ENCODE measurements around the gene ITPKC. TPM values are rescaled to one million over a fixed set of nuclear protein-coding genes. Genes with fewer than 3 reads are reported as not detected.

Gene ITPKC
- total and polyA plus RNA-seq, 9 of the 15 experiments (the other 6 are each of a cell fraction or from before 2014, with no cell fraction given): 0.08 to 9.3 (median 5.8) TPM

- peak in 1 of 2 experiments; percentile 6; a peak in 1 of 4 replicates for TF ChIP-seq SIN3A (IDR thresholded peaks at IDR 0.05; ENCODE audit: borderline replicate concordance in 2 of 2, control insufficient read depth in 1 of 2, low read depth in 2 of 2, low read length in 2 of 2)
- TF ChIP-seq, protein P1, sequence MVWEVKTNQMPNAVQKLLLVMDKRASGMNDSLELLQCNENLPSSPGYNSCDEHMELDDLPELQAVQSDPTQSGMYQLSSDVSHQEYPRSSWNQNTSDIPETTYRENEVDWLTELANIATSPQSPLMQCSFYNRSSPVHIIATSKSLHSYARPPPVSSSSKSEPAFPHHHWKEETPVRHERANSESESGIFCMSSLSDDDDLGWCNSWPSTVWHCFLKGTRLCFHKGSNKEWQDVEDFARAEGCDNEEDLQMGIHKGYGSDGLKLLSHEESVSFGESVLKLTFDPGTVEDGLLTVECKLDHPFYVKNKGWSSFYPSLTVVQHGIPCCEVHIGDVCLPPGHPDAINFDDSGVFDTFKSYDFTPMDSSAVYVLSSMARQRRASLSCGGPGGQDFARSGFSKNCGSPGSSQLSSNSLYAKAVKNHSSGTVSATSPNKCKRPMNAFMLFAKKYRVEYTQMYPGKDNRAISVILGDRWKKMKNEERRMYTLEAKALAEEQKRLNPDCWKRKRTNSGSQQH (CRISPR knock-in tag; IDR thresholded peaks at IDR 0.05): no peak
- no peak for TF ChIP-seq NUFIP1 (IDR thresholded peaks at IDR 0.05; ENCODE audit: partially characterized antibody)
- no peak for TF ChIP-seq SRSF9 (IDR thresholded peaks at IDR 0.05; ENCODE audit: borderline replicate concordance, low read depth, low read length)
- TF ChIP-seq ZFX (CRISPR knock-in tag; IDR thresholded peaks at IDR 0.05): 0 out of 2 replicates have a peak, but pooled peaks have one; percentile 7
- TF ChIP-seq ZNF263 (CRISPR knock-in tag; IDR thresholded peaks at IDR 0.05; ENCODE audit: borderline replicate concordance): 0 out of 2 replicates have a peak, but pooled peaks have one; percentile 32
- no peak for TF ChIP-seq EZH2 (IDR thresholded peaks at IDR 0.05; ENCODE audit: borderline replicate concordance, low read depth, low read length)
- peak; percentile 95 for TF ChIP-seq ZNF316 (IDR thresholded peaks at IDR 0.05)
- no peak for TF ChIP-seq ZBTB34 (CRISPR knock-in tag; IDR thresholded peaks at IDR 0.05)
- no peak for TF ChIP-seq RNF2 (IDR thresholded peaks at IDR 0.05)
- no peak for TF ChIP-seq ZSCAN29 (IDR thresholded peaks at IDR 0.05)
- TF ChIP-seq ZNF76 (CRISPR knock-in tag; IDR thresholded peaks at IDR 0.05; ENCODE audit: borderline replicate concordance): no peak
- TF ChIP-seq CCAR2 (IDR thresholded peaks at IDR 0.05; ENCODE audit: low read depth, low read length): no peak
- no peak for TF ChIP-seq ZNF408 (CRISPR knock-in tag; IDR thresholded peaks at IDR 0.05; ENCODE audit: low read depth)
- peak; percentile 36 for TF ChIP-seq ZFP36 (IDR thresholded peaks at IDR 0.05; ENCODE audit: low read depth, low read length, partially characterized antibody)
- peak; percentile 61 for TF ChIP-seq MAFF (IDR thresholded peaks at IDR 0.05; ENCODE audit: low read length)
- no peak for TF ChIP-seq POLR2B (IDR thresholded peaks at IDR 0.05; ENCODE audit: low read depth, partially characterized antibody)
Measured at GRCh38 chr19:40717880-40718773, 1.2 kb downstream of the ITPKC start (continued).
